Measurements from ENCODE around the gene PLA1A.
"Not testable (repeated sequence)": the region's sequence is repeated elsewhere in the genome, so short reads cannot be mapped to it uniquely, and the experiment has no call there.

Gene PLA1A

GRCh38 chr3:119597548-119598288 is at the start of gene PLA1A:
Gene PLA1A, plus strand, starts transcription at chr3:119597885. Its CDS starts 29 bp downstream, at chr3:119597914.
- no peak for DNase-seq (ENCODE audit: low read depth in 2 of 2)

- DNase-seq (ENCODE audit: low read depth in 2 of 2), result no peak
Measured at GRCh38 chr3:119548341-119548740, 49.3 kb upstream of the PLA1A start.

- DNase-seq (ENCODE audit: low read depth in 2 of 2), result no peak
Measured at GRCh38 chr3:119550192-119550910, 47.3 kb upstream of the PLA1A start.

GRCh38 chr3:119551598-119551997 is 46.1 kb upstream of the PLA1A start:
- DNase-seq (ENCODE audit: low read depth in 2 of 2), result no peak

GRCh38 chr3:119552928-119553327 is 44.8 kb upstream of the PLA1A start:
- DNase-seq (ENCODE audit: low read depth in 2 of 2), result not testable (repeated sequence)

GRCh38 chr3:119553823-119554415 is 43.8 kb upstream of the PLA1A start:
- no peak for DNase-seq (ENCODE audit: low read depth in 2 of 2)

GRCh38 chr3:119555309-119555735 is 42.4 kb upstream of the PLA1A start:
- DNase-seq (ENCODE audit: low read depth in 2 of 2), result no peak

- DNase-seq (ENCODE audit: low read depth in 2 of 2), result no peak
Measured at GRCh38 chr3:119555929-119556328, 41.8 kb upstream of the PLA1A start.

GRCh38 chr3:119557192-119557876 is 40.4 kb upstream of the PLA1A start:
- no peak for DNase-seq (ENCODE audit: low read depth in 2 of 2)

- peak in 1 of 2 donors; percentile 40 for DNase-seq (ENCODE audit: low read depth in 2 of 2)
Measured at GRCh38 chr3:119557877-119558269, 39.8 kb upstream of the PLA1A start.

- no peak for DNase-seq (ENCODE audit: low read depth in 2 of 2)
Measured at GRCh38 chr3:119558626-119559317, 38.9 kb upstream of the PLA1A start.

GRCh38 chr3:119559441-119559963 is 38.2 kb upstream of the PLA1A start, which contains the start of gene CD80:
Gene CD80, minus strand, starts transcription at chr3:119559614. Its CDS starts 1,886 bp downstream, at chr3:119557728.
- DNase-seq (ENCODE audit: low read depth in 2 of 2), result peak; percentile 55 to 56

GRCh38 chr3:119560160-119560559 is 37.5 kb upstream of the PLA1A start:
- no peak for DNase-seq (ENCODE audit: low read depth in 2 of 2)

- peak; percentile 50 to 64 for DNase-seq (ENCODE audit: low read depth in 2 of 2)
Measured at GRCh38 chr3:119562307-119562961, 35.3 kb upstream of the PLA1A start.

- DNase-seq (ENCODE audit: low read depth in 2 of 2), result not testable (repeated sequence)
Measured at GRCh38 chr3:119563334-119563733, 34.4 kb upstream of the PLA1A start.

GRCh38 chr3:119569156-119569555 is 28.5 kb upstream of the PLA1A start:
- no peak for DNase-seq (ENCODE audit: low read depth in 2 of 2)

- no peak for DNase-seq (ENCODE audit: low read depth in 2 of 2)
Measured at GRCh38 chr3:119570229-119570628, 27.5 kb upstream of the PLA1A start.

GRCh38 chr3:119571230-119571629 is 26.5 kb upstream of the PLA1A start:
- DNase-seq (ENCODE audit: low read depth in 2 of 2), result no peak

- no peak for DNase-seq (ENCODE audit: low read depth in 2 of 2)
Measured at GRCh38 chr3:119571688-119572087, 26.0 kb upstream of the PLA1A start.

- no peak for DNase-seq (ENCODE audit: low read depth in 2 of 2)
Measured at GRCh38 chr3:119575507-119575906, 22.2 kb upstream of the PLA1A start.

All from stimulated activated CD8-positive, alpha-beta memory T cell treated with anti-CD3 and anti-CD28 coated beads, Interleukin-15, amount 100 ng/mL, for 48 hours (primary cell).